ENCODE results near the gene TEX48.
A peak's percentile ranks its signal among the peaks of the same experiment; 100 is the strongest.

TEX48 gene

DNA sequence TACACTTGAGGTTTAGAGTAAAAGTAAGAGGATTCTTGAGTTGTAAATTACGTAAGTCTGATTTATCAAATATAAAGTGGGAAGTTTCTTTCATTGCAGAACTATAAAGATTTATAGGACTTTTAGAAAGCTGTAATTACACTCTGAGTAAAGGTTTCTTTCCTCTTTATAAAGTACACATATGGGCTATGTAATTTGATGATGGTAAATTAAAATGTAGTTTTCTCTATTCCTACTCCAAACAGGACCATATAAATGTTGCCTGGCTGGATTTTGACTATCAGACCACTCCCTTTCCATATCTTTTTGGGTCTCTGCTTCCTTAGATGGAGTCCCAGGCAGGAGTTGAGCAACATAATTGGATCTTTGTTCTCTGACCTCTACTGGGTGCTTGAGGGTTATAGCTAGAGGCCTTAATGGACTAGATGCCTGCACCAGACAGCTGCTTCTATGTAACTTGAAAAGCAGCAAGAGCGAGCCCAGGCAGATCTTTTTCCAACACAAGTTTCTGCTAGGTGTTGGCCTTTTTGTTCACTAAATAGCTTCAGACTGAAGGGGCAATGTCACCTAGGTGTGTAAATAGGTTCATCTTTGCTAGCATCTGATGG lies 11.4 kb upstream of the TEX48 start:
- DNase-seq = no peak

DNA sequence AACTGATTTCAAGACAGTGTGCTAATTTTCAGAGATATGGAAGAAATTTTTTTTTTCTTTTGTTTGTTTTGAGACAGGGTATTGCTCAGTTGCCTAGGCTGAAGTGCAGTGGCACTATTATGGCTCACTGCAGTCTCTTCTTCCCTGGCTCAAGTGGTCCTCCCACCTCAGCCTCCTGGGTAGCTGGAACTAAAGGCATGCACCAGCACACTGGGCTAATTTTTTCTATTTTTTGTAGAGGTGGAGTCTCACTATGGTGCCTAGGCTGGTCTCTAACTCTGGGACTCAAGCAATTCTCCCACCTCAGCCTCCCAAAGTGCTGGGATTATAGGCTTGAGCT lies 9.9 kb upstream of the TEX48 start:
- no peak for DNase-seq

DNA sequence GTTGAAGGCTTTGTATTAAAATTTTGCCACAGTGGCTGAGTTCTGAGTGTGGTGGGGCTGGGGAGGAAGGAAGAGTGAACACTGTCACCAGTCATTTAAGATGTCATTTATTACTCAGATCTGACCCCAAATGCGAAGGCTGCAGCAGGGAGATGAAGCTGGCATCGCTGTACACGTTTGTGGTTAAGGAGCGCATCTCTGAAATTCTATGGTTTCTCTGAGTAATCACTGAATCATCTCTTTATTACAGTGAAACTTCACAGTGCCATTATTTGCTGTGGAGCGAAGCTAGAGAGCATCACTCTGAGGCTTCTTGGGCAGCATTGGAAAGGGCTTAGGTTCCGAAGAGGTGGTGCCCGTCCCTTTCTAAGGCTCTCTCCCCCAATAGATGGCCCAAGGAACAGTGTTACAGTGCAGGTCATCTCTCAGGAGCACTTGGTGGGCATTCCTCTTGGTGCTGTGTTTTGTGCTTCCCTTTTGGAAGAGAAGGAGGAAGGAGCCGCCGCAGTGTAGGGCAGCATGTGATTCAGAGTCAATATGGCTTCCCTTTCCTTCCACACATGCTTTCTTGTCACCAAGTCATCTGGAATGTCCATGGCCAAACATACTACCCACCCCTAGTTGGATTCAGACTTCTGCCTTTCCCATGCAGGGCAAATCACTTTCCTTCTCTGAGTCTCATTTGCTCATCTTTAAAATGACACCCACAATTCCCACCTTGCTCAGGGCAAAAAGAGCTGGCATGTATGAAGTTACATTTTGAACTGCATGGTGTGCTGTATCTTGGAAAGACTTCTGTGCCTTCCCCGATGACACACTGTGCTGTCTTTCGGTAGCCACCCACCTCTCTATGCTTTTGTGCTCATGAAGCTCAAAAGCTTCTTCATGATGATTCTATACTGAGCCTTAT lies 9.3 kb upstream of the TEX48 start:
- peak; percentile 47 for DNase-seq

DNA sequence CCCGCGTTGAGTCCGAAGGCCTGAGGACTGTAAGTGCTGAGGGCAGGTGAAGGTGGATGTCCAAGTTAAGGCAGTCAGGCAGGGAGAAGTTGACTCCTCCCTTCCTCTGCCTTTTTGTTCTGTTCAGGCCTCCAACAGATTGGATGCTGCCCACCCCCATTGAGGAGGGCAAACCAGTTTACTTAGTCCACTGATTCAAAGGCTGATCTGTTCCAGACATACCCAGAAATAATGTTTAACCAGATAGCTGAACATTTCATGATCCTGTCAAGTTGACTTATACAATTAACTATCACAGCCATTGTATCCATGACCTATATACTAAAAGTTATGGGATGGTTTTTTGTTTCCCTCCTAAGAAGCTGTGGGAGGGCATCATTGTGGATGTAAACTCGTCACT lies 8.3 kb upstream of the TEX48 start:
- no peak for DNase-seq

DNA sequence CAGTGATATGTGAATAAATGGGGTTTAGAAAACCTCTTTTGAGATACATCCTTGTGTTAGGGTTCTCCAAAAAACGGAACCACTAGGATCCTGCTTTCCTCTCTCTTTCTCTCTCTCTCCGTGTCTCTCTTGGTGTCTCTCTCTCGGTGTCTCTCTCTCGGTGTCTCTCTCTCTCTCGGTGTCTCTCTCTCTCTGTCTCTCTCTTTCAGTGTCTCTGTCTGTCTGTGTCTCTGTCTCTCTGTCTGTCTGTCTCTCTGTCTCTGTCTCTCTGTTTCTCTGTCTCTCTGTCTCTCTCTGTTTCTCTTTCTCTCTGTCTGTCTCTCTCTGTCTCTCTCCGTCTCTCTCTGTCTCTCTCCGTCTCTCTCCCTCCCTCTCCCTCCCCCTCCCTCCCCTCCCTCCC lies 7.8 kb upstream of the TEX48 start:
- no peak for DNase-seq

DNA sequence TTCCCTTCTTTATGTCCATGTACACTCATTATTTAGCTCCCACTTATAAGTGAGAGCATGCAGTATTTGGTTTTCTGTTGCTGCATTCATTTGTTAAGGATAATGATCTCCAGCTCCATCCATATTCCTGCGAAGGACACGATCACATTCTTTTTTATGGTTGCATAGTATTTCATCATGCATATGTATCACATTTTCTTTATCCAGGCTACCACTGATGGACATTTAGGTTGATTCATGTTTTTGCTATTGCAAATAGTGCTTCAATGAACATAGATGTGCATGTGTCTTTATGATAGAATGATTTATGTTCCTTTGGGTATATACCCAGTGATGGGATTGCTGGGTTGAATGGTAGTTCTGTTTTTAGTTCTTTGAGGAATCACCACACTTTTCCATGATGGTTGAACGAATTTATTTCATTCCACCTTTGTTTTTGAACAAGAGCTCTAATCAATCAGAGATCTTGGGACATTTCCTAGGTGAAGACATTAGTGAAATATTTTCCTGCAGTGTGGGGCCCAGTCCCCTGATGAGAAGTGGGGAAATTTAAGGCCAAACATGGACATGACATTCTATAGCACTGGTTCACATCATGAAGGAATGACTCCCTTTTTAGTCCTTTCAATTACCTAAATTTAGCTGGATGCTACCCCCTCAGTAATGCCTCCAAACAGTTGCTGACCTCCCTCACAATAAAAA lies 7.1 kb upstream of the TEX48 start:
- DNase-seq = no peak

DNA sequence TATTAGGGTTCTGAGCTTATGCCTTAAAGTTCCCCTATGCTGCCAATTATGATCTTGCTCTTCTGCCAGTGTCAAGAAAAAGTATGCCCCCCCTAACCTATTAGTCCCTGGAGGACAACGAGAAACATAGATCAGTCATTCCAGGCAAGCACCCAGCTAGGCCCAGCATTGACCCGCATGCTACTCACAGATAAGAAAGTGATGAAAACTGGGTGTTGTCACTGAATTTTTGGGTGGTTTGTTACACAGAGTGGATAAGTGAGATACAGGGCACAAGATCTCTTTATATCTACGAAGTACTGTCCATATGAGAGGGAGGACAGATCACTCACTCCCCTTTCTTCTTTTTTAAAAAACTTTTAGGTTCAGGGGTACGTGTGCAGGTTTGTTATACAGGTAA lies 6.4 kb upstream of the TEX48 start:
- DNase-seq = no peak

DNA sequence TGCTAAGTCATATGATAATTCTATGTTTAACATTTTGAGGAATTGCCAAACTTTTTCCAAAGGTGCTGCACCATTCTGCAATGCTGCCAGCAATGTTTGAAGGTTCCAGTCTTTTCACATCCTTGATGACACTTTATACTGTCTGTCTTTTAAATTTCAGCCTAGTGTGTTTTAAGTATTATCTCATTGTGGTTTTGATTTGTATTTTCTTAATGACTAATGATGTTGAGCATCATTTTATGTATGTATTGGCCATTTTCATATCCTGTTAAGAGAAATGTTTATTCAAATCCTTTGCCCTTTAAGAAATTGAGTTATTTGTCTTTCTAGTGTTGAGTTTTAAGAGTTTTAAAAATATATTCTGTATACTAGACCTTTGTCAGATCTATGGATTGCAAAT lies 5.0 kb upstream of the TEX48 start:
- no peak for DNase-seq

DNA sequence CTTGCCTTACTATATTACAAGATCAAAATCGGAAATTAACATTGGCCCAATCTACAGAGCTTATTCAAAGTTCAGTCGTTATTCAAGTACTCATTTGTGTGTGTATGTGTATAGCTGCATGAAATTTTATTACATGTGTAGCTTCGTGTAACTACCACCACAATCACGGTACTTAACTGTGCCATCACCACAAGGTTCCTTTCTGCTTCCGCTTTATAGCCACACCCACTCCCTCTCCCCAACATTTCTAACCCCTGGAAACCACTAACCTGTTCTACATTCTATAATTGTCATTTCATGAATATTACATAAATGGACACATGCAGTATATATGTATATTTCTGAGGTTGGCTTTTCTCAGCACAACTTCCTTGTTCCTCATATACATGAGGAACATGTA lies 4.0 kb upstream of the TEX48 start:
- DNase-seq = no peak

DNA sequence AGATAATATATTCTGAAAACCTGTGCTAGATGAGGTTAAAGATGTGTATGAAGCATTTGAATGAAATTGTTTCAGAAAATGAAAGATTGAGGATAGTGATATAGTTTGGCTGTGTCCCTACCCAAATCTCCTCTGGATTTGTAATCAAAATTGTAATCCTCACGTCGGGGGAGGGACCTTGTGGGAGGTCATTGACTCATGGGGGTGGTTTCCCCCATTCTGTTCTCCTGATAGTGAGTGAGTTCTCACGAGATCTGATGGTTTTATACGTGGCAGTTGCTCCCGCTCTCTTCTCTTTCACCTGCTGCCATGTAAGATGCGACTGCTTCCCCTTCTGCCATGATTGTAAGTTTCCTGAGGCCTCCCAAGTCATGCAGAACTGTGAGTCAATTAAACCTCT lies 2.0 kb upstream of the TEX48 start:
- no peak for DNase-seq

DNA sequence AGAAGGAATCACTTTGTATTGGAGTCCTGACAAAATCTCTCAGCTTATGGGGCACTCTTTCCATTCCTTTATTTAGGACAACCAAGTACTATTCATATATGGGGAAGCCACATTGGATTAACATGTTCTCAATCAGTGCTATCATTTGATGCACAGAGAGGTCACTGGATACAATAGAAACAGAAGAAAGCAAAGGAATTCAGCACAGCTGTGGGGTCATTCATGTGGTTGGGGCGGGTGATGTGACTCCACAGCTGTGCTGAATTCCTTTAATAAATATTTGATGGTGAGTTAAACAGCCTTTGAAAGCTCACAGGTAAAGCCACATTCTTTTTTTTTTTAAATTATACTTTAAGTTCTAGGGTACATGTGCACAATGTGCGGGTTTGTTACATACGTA lies 854 bp upstream of the TEX48 start:
- no peak for DNase-seq

DNA sequence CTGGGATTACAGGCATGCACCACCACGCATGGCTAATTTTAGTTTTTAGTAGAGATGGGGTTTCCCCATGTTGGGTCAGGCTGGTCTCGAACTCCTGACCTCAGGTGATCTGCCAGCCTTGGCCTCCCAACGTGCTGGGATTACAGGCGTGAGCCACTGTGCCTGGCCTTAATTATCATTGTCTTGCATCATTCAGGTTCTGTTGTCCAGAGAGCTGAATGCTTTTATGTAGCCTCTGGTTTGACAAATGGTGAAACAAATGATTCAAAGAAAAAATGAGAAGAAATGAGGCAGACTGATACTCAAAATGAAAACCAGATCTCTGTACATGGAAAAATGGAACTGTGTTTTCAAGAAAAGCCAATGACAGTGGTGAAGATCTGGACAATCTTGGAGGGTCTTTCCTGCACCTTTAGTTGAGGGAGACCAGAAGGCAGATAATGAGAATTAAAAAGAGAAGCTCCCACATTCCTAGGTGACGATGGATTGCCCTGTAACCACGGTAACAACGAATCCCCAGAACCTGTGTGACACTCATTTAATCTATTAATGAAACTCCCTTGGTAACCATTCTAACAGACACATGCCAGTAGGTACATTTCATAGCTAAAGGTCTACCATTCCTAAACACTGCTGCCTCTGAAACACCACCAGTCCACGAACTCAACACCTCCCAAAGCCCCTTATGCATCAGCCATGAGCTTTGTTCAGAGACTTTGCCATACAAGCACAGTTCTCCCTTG lies 1.6 kb downstream of the TEX48 start:
- no peak for DNase-seq

DNA sequence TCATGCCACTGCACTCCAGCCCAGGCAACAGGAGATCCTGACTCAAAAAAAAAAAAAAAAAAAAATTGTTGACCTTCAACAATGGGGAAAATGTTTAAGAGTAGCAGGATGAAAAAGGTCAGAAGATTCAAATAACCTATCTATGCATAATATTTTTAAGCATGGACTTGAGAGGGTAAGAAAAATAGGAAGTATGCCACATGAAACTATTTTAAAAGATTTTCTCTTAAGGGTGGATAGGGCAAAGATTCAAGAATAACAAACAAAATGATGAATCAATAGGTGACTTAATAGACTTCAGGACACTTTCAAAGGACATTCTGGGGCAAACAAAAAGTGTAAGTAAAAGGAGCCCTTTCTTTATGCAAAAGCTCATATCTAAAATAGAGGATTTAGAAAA lies 3.2 kb downstream of the TEX48 start:
- DNase-seq = no peak

DNA sequence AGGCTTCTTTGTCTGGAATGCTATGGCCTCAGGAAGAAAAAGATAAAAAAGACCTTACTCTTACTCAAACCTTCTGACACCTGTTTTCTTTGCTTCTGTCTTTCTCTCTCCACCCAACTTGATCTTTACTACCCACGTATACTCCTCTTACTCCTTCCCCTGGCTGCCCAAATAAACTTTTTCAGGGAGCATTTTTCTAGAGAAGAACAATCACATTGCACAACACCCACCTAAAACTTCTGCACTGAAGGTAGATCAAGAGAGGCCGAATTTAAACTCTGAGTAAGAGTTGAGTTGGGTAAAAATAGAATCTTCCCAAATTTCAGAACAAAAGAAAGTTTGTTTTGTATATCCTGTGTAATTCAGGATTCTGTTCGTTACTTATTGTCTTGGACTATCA lies 3.9 kb downstream of the TEX48 start:
- DNase-seq = no peak

DNA sequence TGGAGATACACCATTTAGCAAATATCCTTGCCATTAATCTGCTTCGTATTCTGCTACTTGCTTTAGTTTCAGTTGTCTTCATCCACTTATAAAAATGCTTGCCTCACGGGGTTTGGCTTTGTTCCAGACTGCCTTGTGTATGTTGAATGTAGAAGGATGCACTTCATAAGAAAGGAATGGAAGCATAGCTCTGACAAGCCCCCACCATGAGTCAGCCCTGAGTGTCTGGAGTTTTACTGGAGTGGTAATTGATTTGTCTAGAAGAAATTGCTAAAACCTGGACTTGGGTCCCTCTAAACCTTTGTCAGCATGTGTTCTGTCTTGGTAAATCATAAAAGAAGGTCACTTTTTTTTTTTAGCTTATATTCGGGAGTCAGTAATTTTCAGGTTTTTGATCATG lies 4.6 kb downstream of the TEX48 start:
- no peak for DNase-seq

DNA sequence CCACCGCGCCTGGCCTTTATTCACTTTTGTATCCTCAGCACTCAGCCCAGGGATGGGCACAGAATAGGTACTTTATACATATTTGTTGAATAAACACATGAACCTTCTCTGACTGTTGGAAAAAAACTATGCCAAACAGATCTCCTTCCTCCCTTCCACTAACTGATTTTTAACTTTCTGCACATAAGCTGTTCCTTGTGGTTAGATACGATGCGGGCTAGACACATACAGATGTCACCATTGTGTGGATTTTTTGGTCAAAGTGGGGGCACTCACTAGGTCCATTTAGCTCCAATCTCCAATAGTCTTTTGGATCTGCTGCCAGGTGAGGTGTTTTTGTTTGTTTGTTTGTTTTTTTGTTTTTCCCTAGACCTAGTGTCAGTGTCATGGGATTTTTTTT lies 5.1 kb downstream of the TEX48 start:
- DNase-seq = no peak

DNA sequence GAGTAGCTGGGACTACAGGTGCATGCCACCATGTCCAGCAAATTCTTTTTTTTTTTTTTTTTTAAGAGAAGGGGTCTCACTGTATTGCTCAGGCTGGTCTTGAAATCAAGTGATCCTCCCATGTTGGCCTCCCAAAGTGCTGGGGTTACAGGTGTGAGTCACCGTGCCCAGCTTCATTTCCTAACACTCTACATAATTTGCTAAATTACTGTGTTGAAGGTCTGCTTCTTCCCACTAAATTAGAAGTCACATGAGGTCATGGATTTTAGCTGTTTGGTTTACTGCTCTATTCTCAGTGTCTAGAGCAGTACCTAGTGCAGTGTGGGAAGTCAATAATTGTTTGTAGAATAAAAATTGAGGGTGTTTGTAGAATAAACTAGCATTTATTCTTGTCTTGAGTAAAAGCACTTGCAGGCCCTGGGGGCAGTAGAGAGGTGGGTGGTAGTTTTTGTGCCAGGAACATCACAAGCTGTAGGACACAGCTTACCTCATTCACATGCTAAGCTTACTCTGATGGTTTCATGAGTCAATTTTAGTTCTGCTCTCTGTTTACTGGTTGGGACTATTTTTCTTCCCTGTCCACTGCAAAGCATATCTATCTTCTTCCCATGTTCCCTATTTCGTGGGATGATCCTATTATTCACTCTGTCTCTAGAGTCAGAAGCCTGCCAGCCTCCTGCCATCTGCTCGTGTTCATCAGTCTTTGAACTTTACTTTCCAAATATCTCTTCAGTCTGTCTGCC lies 7.0 kb downstream of the TEX48 start:
- no peak for DNase-seq

DNA sequence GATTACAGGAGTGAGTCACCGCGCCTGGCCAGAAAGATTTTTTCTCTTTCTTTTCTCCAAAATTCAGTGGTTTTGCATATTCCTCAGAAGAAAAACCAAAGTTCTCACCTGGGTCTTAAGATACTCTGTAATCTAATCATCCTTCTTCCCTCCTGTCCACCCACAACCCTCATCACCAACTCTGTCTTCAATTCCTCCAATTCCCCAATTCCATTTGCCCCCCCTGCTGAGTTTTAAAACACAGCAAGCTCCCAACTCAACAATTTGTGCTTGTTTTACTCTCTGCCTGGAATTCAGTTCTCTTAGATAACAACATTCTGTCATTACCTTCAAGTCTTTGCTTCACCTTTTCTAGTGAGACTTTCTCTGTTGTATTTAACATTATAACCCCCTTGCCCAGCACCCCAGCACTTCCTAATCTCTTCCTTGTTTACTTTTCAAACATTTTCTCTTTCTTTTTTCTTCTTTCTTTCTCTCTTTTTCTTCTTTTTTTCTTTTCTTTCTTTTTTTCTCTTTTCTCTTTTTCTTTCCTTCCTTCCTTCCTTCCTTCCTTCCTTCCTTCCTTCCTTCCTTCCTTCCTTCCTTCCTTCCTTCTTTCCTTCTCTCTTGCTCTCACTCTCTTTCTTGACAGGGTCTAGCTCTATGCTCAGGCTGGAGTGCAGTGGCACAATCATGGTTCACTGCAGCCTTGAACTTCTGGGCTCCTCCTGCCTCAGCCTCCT lies 7.8 kb downstream of the TEX48 start:
- DNase-seq = no peak

DNA sequence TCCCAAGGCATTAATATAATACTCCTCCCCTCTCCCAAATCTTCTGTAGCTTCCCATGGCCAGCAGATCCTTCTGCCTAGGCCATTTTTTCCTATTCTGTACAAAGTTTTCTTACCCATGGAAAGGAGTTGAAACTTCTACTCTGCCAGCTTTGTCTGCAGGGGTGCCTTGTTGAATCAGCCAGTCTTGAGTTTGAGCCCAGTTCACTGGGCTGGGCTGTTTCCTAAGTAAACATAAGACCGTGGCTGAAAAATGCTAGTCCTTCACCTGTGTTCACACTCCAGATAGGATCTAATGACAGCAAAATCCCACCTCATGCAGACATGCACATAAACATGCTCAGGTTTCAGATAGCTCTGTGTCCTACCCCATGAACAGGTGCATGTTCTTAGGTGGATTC lies 10.4 kb downstream of the TEX48 start:
- DNase-seq = no peak

DNA sequence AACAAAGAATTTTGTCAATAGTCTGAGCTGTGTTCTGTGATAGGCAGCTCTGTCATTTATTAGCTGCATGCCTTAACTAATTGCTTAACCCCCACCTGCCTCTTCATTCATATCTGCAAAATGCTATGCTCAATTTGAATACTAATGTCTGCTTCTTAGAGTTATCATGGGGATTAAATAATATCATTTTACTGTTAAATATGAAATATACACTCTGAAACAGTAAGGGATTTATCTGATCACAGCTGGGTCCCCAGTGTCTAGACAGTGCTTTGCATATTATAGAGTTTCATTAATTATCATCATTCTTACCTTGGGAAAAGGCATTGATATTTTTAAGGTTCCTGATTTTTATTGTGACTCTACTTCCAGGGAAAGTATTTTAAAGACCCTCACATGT lies 12.0 kb downstream of the TEX48 start:
- DNase-seq = no peak

DNA sequence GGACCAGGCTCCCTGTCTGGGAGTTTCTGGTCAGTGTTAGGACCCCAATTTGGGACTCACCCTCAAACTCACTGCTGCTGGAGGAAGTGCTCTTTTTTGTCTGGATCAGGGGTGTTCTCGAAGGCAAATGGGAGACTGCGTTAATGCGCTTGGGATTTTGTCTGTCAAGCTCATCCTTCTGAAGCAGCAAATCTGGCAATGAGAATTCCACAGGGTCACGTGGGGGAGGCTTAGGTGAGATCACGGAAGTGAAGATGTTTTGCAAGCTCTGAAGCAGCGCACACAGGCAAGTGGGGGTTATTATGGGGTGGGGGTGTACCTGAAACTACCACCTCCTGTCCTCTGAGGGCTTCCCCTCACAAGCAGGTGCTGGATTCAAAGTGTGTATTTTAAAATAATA lies 13.8 kb downstream of the TEX48 start:
- no peak for DNase-seq

DNA sequence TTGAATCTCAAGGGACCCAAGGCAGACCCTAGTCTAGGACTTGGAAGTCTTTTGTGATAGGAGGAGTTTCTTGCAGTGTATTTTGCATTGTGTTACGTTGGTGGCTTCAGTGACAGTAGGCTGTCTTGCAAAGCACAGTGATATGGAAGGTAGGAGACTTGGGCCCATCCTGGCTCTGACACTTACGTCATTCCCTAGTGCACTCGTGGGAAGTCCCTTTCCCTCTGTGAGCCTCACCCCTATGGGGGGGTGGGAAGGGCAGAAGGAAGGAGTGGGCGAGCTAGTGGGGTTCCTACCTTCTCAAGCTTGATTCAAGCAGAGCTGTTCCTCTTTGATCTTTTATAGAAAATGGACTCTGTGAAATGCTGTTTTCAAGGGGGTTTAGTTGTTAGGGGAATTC lies 15.1 kb downstream of the TEX48 start:
- DNase-seq = no peak
